MG63 (cell line): ENCODE results near the gene COL28A1. TPM values are rescaled to one million over a fixed set of nuclear protein-coding genes. Genes with fewer than 3 reads are reported as not detected.

Experiments used
- DNase-seq: peaks from one replicate; pipeline ENCODE4 v3.0.0-alpha.2; 2020
- H3K27me3 ChIP-seq: fragments of 250-450 bp; sonication (Bioruptor Pico); 2 replicates; pipeline ENCODE4 v1.5.1; 2020; ENCODE audit warnings: mild to moderate bottlenecking, moderate library complexity
- H3K36me3 ChIP-seq: fragments of 250-450 bp; sonication (Bioruptor Pico); 2 replicates; pipeline ENCODE4 v1.5.1; 2020; ENCODE audit warnings: mild to moderate bottlenecking, moderate library complexity
- H3K4me3 ChIP-seq: fragments of 250-450 bp; sonication (Bioruptor Pico); 2 replicates; pipeline ENCODE4 v1.5.1; 2020; ENCODE audit warnings: mild to moderate bottlenecking, moderate library complexity
- H3K9me3 ChIP-seq: fragments of 250-450 bp; sonication (Bioruptor Pico); 2 replicates; pipeline ENCODE4 v1.5.1; 2020; ENCODE audit warnings: mild to moderate bottlenecking, moderate library complexity
- total RNA-seq: library from RNA; depleted of rRNA; stranded (reverse); fragments of >200 nt; shearing (Covaris generic); gene quantifications from 2 replicates; pipeline ENCODE4 v1.2.3, GENCODE V29; 2014; ENCODE audit warnings: low replicate concordance

The COL28A1 gene
- total RNA-seq, 1 experiment from 2014 or later = not detected

DNA sequence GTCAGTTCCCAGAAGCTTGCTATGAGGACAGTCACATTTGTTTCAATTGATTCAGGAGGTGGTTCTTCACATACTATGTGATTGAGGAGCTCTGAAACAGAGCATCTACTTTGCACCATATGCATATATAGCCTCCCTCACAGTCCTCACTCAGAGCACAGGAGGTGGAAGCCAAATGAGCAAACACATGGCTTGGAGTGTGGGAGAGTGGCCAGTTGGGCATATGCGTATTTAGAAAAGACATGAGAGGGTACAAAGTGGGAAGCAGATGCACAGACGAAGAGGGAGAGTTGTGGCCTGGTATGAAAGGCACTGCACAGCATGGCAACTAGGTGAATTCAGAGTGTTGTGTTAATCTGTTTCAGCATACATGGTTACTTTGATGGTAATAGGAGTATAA is 165.6 kb downstream of the COL28A1 start:
- H3K27me3 ChIP-seq = no peaks in the 10 kb centered on the region
- H3K9me3 ChIP-seq = no peaks in the 10 kb centered on the region
- no peaks in the 10 kb centered on the region for H3K36me3 ChIP-seq
- no peak for DNase-seq
- no peak overlapping the region for H3K4me3 ChIP-seq

DNA sequence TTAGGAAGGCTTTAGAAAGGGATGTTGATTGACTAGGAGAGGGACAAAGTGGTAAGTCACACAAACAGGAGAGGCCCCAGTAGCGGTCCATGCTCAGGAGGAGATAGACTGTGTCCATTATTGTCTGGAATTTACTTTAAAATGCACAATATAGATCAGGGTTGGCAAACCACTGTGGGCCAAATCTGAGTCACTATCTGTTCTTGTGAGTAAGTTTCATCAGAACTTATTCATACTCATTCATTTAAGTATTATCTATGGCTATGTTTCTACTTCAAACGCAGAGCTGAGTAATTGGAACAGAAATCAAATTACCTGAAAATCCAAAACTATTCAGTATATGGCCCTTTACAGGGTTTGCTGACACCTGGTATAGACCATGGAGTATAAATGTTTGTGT is 166.5 kb downstream of the COL28A1 start:
- Histone ChIP-seq H3K4me3 (no peak overlapping the region), H3K27me3 (no peaks in the 10 kb centered on the region), H3K36me3 (no peaks in the 10 kb centered on the region), H3K9me3 (no peaks in the 10 kb centered on the region)
- DNase-seq = no peak

DNA sequence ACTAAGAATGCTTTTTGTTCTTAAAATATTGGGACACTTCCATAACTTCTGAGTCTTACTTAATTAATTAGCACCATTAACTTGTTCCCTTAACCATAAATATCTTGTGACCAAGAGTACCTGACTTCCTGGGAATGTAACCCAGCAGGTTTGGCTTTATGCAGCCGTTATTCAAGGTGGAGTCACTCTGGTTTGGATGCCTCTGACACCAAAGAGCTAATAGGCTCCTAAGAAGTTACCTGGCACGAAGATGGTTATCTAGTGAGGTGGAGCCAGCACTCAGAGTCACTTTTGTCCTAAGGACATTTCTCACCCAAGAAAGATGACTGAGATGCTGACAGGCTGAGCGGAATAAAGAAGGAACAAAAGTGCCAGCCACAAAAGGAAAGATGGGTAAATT is 181.0 kb downstream of the COL28A1 start:
- DNase-seq = no peak
- Histone ChIP-seq H3K4me3 (no peak overlapping the region), H3K36me3 (no peaks in the 10 kb centered on the region)

DNA sequence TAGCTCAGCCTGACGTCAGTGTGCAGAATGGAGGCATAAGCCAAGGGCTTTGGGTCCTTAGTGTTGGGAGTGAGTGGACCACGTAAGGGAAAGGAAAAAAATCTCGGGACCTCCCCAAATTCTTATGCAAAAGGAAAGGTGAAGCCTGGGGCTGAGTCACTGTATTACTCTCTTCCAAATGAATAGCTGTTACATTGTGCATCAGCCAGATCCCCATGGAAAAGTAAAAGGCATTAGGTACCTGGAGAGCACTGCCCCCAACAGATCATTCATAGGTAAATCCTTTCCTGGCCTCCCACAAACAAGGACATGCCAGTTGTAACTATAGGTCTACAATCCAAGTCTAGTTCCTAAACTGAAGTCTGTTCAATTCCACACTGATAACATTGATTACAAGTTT is 182.8 kb downstream of the COL28A1 start:
- Histone ChIP-seq H3K27me3 (0 out of 2 replicates have a peak, but pooled peaks cover 4% of the 10 kb centered on the region), H3K36me3 (no peaks in the 10 kb centered on the region), H3K9me3 (no peaks in the 10 kb centered on the region), H3K4me3 (no peak overlapping the region)
- no peak for DNase-seq

More for the DNA sequence above, 181.0 kb downstream of the COL28A1 start:
- Histone ChIP-seq H3K9me3 (no peaks in the 10 kb centered on the region), H3K27me3 (0 out of 2 replicates have a peak, but pooled peaks cover 4% of the 10 kb centered on the region)

DNA sequence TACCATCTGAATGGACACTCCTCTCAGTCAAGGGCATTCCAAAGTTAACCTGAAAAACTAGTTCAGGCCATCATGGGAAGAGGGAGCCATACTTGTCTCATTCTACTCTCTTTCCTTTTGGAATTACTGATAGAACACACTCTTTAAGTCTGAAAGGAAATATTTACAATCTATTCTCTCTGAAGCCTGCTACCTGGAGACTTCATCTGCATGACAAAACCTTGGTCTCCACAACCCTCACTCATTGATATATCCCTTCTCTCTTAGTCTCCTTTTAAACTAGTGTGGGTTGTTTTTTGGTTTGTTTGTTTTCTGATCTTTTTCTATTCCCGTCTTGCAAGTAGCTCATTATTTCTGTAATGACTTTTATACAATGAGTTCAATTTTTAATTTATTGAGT is 183.8 kb downstream of the COL28A1 start:
- no peak for DNase-seq
- H3K4me3 ChIP-seq = no peak overlapping the region
- H3K36me3 ChIP-seq = no peaks in the 10 kb centered on the region
- H3K9me3 ChIP-seq = no peaks in the 10 kb centered on the region
- H3K27me3 ChIP-seq = peaks cover 6% of the 10 kb centered on the region; the same call in 1 of the 2 replicates

DNA sequence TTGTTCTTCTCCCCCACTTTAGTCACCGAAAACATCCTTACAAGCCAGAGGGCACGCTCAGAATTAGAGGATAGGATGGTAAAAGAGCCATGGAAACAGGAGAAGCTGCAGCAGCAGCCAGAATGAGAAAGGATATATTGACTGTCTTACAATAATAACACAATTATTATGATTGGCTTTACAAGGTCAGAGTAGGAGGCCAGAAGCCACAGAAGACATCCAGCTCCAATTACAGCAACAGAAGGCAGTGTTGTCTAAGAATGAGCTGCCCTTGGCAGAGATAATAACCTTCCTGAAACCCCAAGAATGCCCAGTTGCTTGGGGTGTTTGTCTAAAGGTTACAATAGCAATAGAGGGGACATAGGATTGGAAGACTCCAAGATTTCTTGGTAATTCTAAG is 184.5 kb downstream of the COL28A1 start:
- DNase-seq = no peak
- Histone ChIP-seq H3K27me3 (peaks cover 11% of the 10 kb centered on the region; the same call in 1 of the 2 replicates), H3K36me3 (no peaks in the 10 kb centered on the region), H3K9me3 (no peaks in the 10 kb centered on the region), H3K4me3 (no peak overlapping the region)

DNA sequence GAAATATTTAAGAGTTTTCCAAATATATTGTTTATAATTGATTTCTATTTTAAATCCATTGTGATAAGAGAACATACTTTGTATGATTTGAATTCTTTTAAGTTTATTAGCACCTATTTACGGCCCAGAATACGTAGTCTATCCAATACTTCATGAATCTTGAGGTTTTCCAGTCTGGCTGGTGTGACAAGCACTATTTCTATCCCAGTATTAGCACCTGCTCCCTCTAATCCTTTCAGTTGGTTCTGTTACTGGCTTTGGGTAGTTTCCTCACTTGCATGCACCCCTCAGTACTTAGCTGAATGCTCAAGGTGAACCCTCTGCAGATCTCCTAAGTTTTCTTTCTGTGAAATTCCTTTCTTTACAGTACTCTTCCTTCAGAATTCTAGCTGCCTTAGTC is 186.5 kb downstream of the COL28A1 start:
- Histone ChIP-seq H3K27me3 (peaks cover 17% of the 10 kb centered on the region; the same call in 1 of the 2 replicates), H3K4me3 (no peak overlapping the region), H3K36me3 (no peaks in the 10 kb centered on the region), H3K9me3 (no peaks in the 10 kb centered on the region)
- DNase-seq = no peak

DNA sequence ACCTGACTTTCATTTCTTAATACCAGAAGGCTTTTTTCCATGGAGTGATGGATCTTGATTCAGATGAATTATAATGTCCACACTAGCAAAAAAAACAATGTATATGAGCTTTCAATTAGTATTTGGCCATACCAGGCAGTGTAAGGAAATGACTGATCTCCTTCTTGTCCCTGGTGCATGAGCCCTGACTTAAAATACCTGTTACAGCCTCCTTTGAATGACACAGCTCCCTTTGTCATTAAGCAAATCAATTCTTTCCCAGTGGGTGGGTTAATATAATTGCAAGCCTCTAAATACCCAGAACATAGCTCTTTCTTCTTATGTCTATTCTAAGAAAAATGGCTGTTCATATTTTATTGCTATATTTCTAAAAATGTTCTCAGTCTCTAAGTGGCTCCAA is 188.6 kb downstream of the COL28A1 start:
- H3K27me3 ChIP-seq = peaks cover 17% of the 10 kb centered on the region; the same call in 1 of the 2 replicates
- no peak for DNase-seq
- no peaks in the 10 kb centered on the region for H3K36me3 ChIP-seq
- no peaks in the 10 kb centered on the region for H3K9me3 ChIP-seq
- no peak overlapping the region for H3K4me3 ChIP-seq

DNA sequence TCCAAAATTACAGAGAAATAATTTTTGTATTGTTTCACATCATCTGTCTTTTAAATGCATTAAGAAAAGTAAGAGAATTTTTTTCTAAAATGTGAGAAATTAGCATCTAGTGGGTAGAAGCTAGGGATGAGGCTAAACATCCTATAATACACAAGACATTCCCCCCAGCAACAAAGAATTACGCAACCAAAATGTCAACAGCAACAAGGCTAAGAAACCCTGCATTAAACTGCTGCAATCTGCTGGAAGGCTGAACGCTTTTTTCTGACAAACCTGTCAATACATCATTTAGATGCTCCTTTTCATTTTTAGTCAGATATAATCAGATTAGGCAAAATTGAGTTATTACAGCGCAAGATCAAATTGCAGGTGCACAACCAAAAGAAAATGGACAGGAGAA is 191.1 kb downstream of the COL28A1 start:
- no peaks in the 10 kb centered on the region for H3K9me3 ChIP-seq
- DNase-seq = no peak
- H3K36me3 ChIP-seq = no peaks in the 10 kb centered on the region

DNA sequence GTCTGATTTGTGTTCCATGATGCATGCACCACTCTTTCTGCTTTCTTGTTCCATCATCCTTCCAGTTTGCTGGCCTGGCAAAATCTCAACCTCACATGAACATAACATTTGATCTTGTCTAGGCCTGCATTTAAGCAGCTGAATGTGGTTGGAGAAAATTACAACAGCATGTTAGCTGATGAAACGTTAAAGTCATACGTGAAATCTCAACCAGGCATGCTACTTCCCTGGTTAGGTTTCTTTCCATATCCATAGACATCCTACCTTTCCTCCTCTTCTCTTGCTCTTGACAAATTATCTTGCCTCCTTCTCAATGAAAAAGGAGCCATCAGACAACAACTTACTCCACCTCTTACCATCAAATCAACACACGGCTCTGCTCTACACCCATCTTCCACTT is 199.8 kb downstream of the COL28A1 start:
- Histone ChIP-seq H3K9me3 (no peaks in the 10 kb centered on the region), H3K4me3 (no peak overlapping the region), H3K27me3 (no peaks in the 10 kb centered on the region; the same call in 1 of the 2 replicates), H3K36me3 (no peaks in the 10 kb centered on the region)
- DNase-seq = no peak

More for the DNA sequence above, 191.1 kb downstream of the COL28A1 start:
- Histone ChIP-seq H3K27me3 (peaks cover 13% of the 10 kb centered on the region; the same call in 1 of the 2 replicates), H3K4me3 (no peak overlapping the region)

DNA sequence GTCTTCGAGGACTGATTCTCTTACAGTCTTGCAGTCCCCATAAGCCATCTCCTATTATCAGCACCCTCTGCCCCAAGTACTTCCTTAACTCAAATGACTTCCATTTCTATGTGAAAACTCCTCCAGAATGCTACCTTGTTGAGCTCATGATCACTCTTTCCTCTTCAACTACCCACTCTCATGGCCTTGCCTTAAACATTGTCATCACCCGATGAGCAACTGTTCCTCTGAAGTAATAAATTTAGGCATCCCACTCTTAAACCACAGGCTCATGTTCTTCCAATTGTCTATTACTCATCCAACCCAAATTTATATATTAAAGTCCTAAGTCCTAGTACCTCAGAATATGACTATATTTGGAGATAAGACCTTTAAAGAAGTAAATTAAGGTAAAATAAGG is 200.5 kb downstream of the COL28A1 start:
- Histone ChIP-seq H3K36me3 (no peaks in the 10 kb centered on the region), H3K27me3 (peaks cover 5% of the 10 kb centered on the region; the same call in 1 of the 2 replicates), H3K4me3 (no peak overlapping the region), H3K9me3 (no peaks in the 10 kb centered on the region)
- no peak for DNase-seq

DNA sequence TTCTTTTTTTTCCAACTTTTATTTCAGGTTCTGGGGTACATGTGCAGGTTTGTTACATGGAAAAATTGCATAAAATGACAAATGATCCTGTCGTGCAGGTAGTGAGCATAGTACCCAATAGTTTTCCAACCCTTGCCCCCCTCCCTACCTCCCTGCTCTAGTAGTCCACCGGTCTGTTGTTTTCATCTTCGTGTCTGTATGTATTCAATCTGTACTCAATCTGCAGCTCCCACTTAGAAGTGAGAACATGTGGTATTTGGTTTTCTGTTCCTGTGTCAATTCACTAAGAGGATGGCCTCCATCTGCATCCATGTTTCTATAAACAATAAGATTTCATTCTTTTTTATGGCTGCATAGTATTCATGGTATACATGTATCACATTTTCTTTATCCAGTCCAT is 202.1 kb downstream of the COL28A1 start:
- no peak for DNase-seq
- Histone ChIP-seq H3K36me3 (no peaks in the 10 kb centered on the region), H3K9me3 (no peaks in the 10 kb centered on the region), H3K27me3 (peaks cover 5% of the 10 kb centered on the region; the same call in 1 of the 2 replicates), H3K4me3 (no peak overlapping the region)

DNA sequence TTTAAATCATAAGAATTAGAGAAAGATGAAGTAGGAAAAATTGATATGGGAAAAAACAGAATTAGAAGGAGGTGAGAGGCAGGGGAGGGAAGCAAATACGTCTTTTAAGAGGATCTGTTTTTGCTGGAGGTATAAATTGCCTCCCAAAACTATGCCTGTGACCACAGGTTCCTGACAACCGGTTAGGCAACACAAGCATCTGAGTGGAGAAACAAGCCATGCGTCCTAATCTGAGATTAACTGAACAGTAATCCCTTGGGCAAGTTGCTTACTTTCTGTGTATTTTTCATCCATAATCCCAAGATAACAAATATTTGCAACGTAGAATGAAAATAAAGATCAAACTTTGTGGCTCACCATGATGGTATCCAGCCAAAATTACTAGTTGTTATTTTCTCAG is 204.2 kb downstream of the COL28A1 start:
- DNase-seq = no peak
- peaks cover 5% of the 10 kb centered on the region; the same call in 1 of the 2 replicates for H3K27me3 ChIP-seq
- no peaks in the 10 kb centered on the region for H3K36me3 ChIP-seq
- H3K9me3 ChIP-seq = no peaks in the 10 kb centered on the region
- no peak overlapping the region for H3K4me3 ChIP-seq

DNA sequence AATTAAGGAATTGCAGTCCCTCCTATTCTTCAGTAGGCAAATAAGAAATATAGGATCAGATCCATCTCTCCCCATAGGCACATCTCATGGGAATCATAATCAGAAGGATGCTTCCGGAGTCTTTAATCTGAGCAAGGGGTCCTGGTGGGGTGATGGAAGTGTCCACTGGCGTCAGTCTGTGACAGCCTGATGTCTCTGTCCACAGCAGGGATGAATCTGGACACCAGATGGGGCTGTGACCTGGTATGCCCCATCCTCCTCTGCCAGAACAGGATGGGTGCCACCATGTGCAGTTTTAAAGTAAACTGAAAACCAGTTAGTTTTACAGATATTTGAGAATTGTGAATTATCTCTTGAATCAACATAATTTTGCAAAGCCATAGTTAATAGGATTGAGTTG is 204.7 kb downstream of the COL28A1 start:
- DNase-seq = no peak
- Histone ChIP-seq H3K36me3 (no peaks in the 10 kb centered on the region), H3K4me3 (no peak overlapping the region), H3K9me3 (no peaks in the 10 kb centered on the region), H3K27me3 (peaks cover 5% of the 10 kb centered on the region; the same call in 1 of the 2 replicates)

DNA sequence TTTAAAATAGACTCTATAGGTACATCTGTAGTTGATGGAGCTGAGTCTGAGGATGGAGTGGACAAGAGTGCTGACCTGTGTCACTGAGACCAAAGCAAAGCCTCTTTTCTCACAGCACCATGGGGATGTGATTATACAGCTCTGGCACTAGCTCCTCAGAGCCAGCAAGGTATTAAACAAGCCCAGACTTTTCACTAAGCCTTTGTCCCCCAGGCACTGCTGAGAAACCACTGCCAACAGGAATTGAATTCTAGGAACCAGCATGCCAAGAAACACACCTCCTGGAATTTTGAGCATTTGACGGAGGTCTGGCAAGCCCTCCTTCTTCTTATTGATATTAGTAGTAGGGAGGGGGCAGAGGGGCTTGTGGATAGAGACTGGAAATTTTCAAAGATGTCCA is 206.3 kb downstream of the COL28A1 start:
- Histone ChIP-seq H3K27me3 (peaks cover 5% of the 10 kb centered on the region; the same call in 1 of the 2 replicates), H3K4me3 (no peak overlapping the region), H3K36me3 (no peaks in the 10 kb centered on the region), H3K9me3 (no peaks in the 10 kb centered on the region)
- DNase-seq = no peak

DNA sequence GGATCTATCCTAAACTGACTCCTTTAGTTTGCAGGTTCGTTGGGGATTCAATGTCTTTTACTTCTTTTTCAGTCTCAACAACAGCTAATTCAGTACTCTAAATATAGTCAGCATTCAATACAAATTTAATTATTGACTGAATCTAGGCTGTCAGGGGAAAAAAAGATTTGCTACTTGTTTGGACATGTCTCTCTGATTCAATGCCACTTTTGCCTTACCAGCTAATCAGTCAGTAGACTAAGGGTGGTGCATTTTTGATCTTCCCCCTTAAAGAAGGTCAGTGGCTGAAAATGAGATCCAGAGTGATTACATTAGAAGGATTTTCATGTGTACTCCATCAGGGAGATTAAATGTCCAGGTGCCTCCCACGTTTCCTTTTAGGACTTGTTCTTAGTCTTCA is 208.2 kb downstream of the COL28A1 start:
- H3K36me3 ChIP-seq = no peaks in the 10 kb centered on the region
- no peaks in the 10 kb centered on the region for H3K9me3 ChIP-seq

DNA sequence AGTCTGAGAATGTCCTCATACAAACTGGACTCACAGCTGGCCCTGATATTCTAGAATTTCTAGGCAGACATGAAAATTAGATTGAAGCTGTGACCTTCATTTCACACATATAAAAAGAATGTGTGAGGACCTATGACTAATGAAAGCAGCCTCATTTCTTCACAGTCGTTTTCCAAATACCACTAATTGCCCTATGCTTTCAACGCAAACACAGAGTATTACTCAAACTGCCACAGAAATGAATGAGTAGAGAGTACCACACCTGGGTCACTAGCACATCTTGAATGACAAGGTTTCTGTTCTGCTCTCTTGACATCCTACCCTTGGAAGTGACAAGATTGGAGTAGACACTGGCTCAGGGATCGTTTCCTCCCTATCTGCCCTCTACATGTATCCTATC is 211.0 kb downstream of the COL28A1 start:
- H3K27me3 ChIP-seq = no peaks in the 10 kb centered on the region
- H3K4me3 ChIP-seq = no peak overlapping the region
- H3K36me3 ChIP-seq = no peaks in the 10 kb centered on the region
- H3K9me3 ChIP-seq = no peaks in the 10 kb centered on the region
- no peak for DNase-seq

More for the DNA sequence above, 208.2 kb downstream of the COL28A1 start:
- H3K27me3 ChIP-seq = peaks cover 5% of the 10 kb centered on the region; the same call in 1 of the 2 replicates
- DNase-seq = no peak
- H3K4me3 ChIP-seq = no peak overlapping the region

DNA sequence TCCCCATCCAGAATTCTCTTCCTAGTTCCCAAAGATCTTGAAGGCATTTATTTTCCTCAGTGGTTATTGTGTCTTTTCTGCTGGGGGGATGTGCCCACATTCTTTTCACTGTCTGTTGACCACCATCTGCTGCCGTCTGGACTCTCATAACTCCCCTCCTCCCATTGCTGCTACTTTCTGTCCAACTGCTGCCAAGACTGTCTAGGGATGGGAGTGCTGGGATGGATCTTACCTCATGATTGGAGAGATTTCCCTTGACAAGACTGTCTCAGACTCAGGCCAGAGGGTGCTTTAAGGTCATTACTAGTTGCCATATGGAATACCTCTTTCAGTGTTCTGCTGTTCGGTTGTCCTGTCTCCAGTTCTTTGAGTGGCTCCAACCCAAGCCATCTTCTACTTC is 211.8 kb downstream of the COL28A1 start:
- DNase-seq = no peak
- no peaks in the 10 kb centered on the region for H3K27me3 ChIP-seq
- no peaks in the 10 kb centered on the region for H3K9me3 ChIP-seq
- H3K4me3 ChIP-seq = no peak overlapping the region
- no peaks in the 10 kb centered on the region for H3K36me3 ChIP-seq

DNA sequence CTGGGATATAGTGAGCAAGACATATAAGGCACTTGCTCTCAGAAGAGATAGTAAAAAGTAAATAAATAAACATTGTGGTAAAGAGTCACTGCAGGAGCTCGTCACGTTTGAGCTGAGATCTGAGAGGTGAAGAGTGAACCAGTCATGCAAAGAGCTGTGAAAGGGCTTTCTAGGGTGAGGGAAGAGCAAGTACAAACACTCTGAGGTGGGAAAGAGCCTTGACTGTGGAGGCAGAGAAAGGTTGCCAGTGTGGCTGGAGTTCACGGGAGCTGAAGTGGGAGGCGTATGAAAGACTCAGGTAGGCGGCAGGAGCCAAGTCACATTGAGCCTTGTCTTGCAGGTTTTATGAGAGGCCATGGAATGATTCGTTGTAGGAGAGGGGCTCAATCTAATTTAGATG is 212.3 kb downstream of the COL28A1 start:
- Histone ChIP-seq H3K27me3 (no peaks in the 10 kb centered on the region), H3K9me3 (no peaks in the 10 kb centered on the region), H3K4me3 (no peak overlapping the region), H3K36me3 (no peaks in the 10 kb centered on the region)
- no peak for DNase-seq
